HCEC 1CT (cell line): ENCODE data around the gene BPIFB1.

Experiments
- DNase-seq: peaks from one replicate; pipeline ENCODE4 v3.0.0-alpha.2; 2017

Gene BPIFB1

GRCh38 chr20:33332905-33333456, 50.0 kb downstream of the BPIFB1 start:
- DNase-seq: no peak

GRCh38 chr20:33333616-33334015, 50.6 kb downstream of the BPIFB1 start:
- DNase-seq: no peak

- DNase-seq: no peak
Observed at GRCh38 chr20:33334111-33334510, 51.1 kb downstream of the BPIFB1 start.

GRCh38 chr20:33336375-33336774, 53.4 kb downstream of the BPIFB1 start:
- no peak for DNase-seq

GRCh38 chr20:33337119-33337518, 54.1 kb downstream of the BPIFB1 start:
- DNase-seq: no peak

- DNase-seq: no peak
Observed at GRCh38 chr20:33337531-33338165, 54.6 kb downstream of the BPIFB1 start.

- no peak for DNase-seq
Observed at GRCh38 chr20:33338467-33339258, 55.6 kb downstream of the BPIFB1 start.

GRCh38 chr20:33339515-33340058, 56.6 kb downstream of the BPIFB1 start:
- no peak for DNase-seq

GRCh38 chr20:33343521-33343920, 60.5 kb downstream of the BPIFB1 start:
- no peak for DNase-seq

GRCh38 chr20:33345342-33345741, 62.3 kb downstream of the BPIFB1 start:
- no peak for DNase-seq

- no peak for DNase-seq
Observed at GRCh38 chr20:33348136-33348937, 65.3 kb downstream of the BPIFB1 start.

GRCh38 chr20:33349493-33349892, 66.5 kb downstream of the BPIFB1 start:
- DNase-seq: no peak

- DNase-seq: no peak
Observed at GRCh38 chr20:33351696-33352095, 68.7 kb downstream of the BPIFB1 start.

GRCh38 chr20:33352258-33353012, 69.4 kb downstream of the BPIFB1 start:
- DNase-seq: no peak

- no peak for DNase-seq
Observed at GRCh38 chr20:33353013-33353402, 70.0 kb downstream of the BPIFB1 start.
